HepG2 (cell line): ENCODE measurements around the gene UBAP1.

Source experiments
- CREB1 ChIP-seq, 2 experiments: fragments of 450-650 bp in 1 of 2; IDR thresholded peaks; 2 replicates each; pipeline ENCODE4 v1.6.1; 2016 to 2017; ENCODE audit warnings: control low read depth in 1 of 2, mild to moderate bottlenecking in 1 of 2, missing compliant biosample characterization in 1 of 2, missing genetic modification characterization in 1 of 2
- JUNB ChIP-seq: sonication (generic); formaldehyde crosslinking; IDR thresholded peaks from 2 replicates; pipeline ENCODE4 v1.8.0; 2022; ENCODE audit warnings: missing genetic modification reagents, mild to moderate bottlenecking, borderline replicate concordance
- NFYB ChIP-seq: sonication (generic); formaldehyde crosslinking; IDR thresholded peaks from 2 replicates; pipeline ENCODE4 v1.4.0; 2020; ENCODE audit warnings: missing genetic modification reagents
- POLR2AphosphoS5 ChIP-seq: IDR thresholded peaks from 2 replicates; pipeline ENCODE4 v1.6.1; 2012; ENCODE audit warnings: low read depth, low read length
- ZNF30 ChIP-seq: sonication (generic); formaldehyde crosslinking; IDR thresholded peaks from 2 replicates; pipeline ENCODE4 v1.5.0; 2020; ENCODE audit warnings: mild to moderate bottlenecking, missing genetic modification reagents
- ZNF644 ChIP-seq: IDR thresholded peaks from 2 replicates; pipeline ENCODE4 v1.6.1; 2016; ENCODE audit warnings: low read depth

GRCh38 chr9:34178436-34179212, at the start of gene UBAP1:
- 0 out of 2 replicates have a peak, but pooled peaks have one; percentile 62 for TF ChIP-seq ZNF644 (CRISPR knock-in tag)
- TF ChIP-seq POLR2AphosphoS5: peak; percentile 92
- TF ChIP-seq JUNB (CRISPR knock-in tag): no peak
- no peak for TF ChIP-seq ZNF30 (CRISPR knock-in tag)
- peak; percentile 85 for TF ChIP-seq NFYB (CRISPR knock-in tag)
- peak; percentile 99 for TF ChIP-seq CREB1 (IDR thresholded peaks at IDR 0.05)
- peak; percentile 95 for TF ChIP-seq CREB1 (CRISPR knock-in tag; IDR thresholded peaks at IDR 0.05)
